ENCODE measurements around the gene SLC6A4.

SLC6A4 gene

GRCh38 chr17:30160419-30161172 lies 74.9 kb downstream of the SLC6A4 start:
- TF ChIP-seq CTCF (IDR thresholded peaks at IDR 0.05; ENCODE audit: unreplicated experiment in 3 of 3) = no peak
- Mint-ChIP-seq H3K4me1 (no peaks in the 10 kb centered on the region), H3K27me3 (ENCODE audit: low read depth) (no peaks in the 10 kb centered on the region), H3K27ac (no peak overlapping the region), H3K9me3 (peaks cover 32% of the 10 kb centered on the region), H3K36me3 (ENCODE audit: low read depth) (peaks cover 72% of the 10 kb centered on the region), H3K4me3 (no peak overlapping the region)

GRCh38 chr17:30158896-30159625 lies 76.4 kb downstream of the SLC6A4 start:
- Mint-ChIP-seq H3K36me3 (ENCODE audit: low read depth) (peaks cover 78% of the 10 kb centered on the region), H3K4me1 (no peaks in the 10 kb centered on the region), H3K9me3 (peaks cover 32% of the 10 kb centered on the region), H3K4me3 (no peak overlapping the region), H3K27me3 (ENCODE audit: low read depth) (no peaks in the 10 kb centered on the region), H3K27ac (no peak overlapping the region)
- TF ChIP-seq CTCF (IDR thresholded peaks at IDR 0.05; ENCODE audit: unreplicated experiment in 3 of 3) = no peak

- H3K27me3 Mint-ChIP-seq (ENCODE audit: low read depth) = no peaks in the 10 kb centered on the region
- peaks cover 73% of the 10 kb centered on the region for H3K36me3 Mint-ChIP-seq (ENCODE audit: low read depth)
- peaks cover 28% of the 10 kb centered on the region for H3K9me3 Mint-ChIP-seq
- no peak overlapping the region for H3K4me3 Mint-ChIP-seq
- no peaks in the 10 kb centered on the region for H3K4me1 Mint-ChIP-seq
- no peak overlapping the region for H3K27ac Mint-ChIP-seq
- TF ChIP-seq CTCF (IDR thresholded peaks at IDR 0.05; ENCODE audit: unreplicated experiment in 3 of 3) = no peak
Observed at GRCh38 chr17:30155389-30155788, 80.1 kb downstream of the SLC6A4 start.

GRCh38 chr17:30153463-30153862 lies 82.0 kb downstream of the SLC6A4 start:
- H3K4me1 Mint-ChIP-seq = no peaks in the 10 kb centered on the region
- no peaks in the 10 kb centered on the region for H3K27me3 Mint-ChIP-seq (ENCODE audit: low read depth)
- no peak for TF ChIP-seq CTCF (IDR thresholded peaks at IDR 0.05; ENCODE audit: unreplicated experiment in 3 of 3)
- H3K27ac Mint-ChIP-seq = no peak overlapping the region
- H3K4me3 Mint-ChIP-seq = no peak overlapping the region
- H3K9me3 Mint-ChIP-seq = peaks cover 10% of the 10 kb centered on the region
- H3K36me3 Mint-ChIP-seq (ENCODE audit: low read depth) = peaks cover 57% of the 10 kb centered on the region

- Mint-ChIP-seq H3K4me3 (no peak overlapping the region), H3K27me3 (ENCODE audit: low read depth) (no peaks in the 10 kb centered on the region), H3K27ac (no peak overlapping the region), H3K9me3 (no peaks in the 10 kb centered on the region), H3K36me3 (ENCODE audit: low read depth) (peaks cover 42% of the 10 kb centered on the region), H3K4me1 (no peaks in the 10 kb centered on the region)
- no peak for TF ChIP-seq CTCF (IDR thresholded peaks at IDR 0.05; ENCODE audit: unreplicated experiment in 3 of 3)
Observed at GRCh38 chr17:30151471-30151870, 84.0 kb downstream of the SLC6A4 start.
